ENCODE data around the gene HOXC4. TPM values are rescaled to one million over a fixed set of nuclear protein-coding genes. Genes with fewer than 3 reads are reported as not detected.
"Not testable (repeated sequence)": the region's sequence is repeated elsewhere in the genome, so short reads cannot be mapped to it uniquely, and the experiment has no call there.

Gene HOXC4
- total RNA-seq, 1 donor from 2014 or later = 1.3 TPM

GRCh38 chr12:54075974-54076373 lies 22.3 kb downstream of the HOXC4 start:
- no peaks in the 10 kb centered on the region for H3K27me3 ChIP-seq (ENCODE audit: control insufficient read depth, insufficient read depth, low read length)
- TF ChIP-seq CTCF (IDR thresholded peaks at IDR 0.05; ENCODE audit: insufficient read depth, low read length, poor library complexity, severe bottlenecking) = no peak
- H3K36me3 ChIP-seq (ENCODE audit: control insufficient read depth, insufficient read depth, low read length) = no peaks in the 10 kb centered on the region
- no peak overlapping the region for H3K4me3 ChIP-seq (ENCODE audit: low read depth, low read length)
- DNase-seq (ENCODE audit: low read depth) = no peak

GRCh38 chr12:54077843-54078242 lies 24.2 kb downstream of the HOXC4 start:
- not testable (repeated sequence) for DNase-seq (ENCODE audit: low read depth); H3K36me3 ChIP-seq (ENCODE audit: control insufficient read depth, insufficient read depth, low read length); H3K4me3 ChIP-seq (ENCODE audit: low read depth, low read length); H3K27me3 ChIP-seq (ENCODE audit: control insufficient read depth, insufficient read depth, low read length)

GRCh38 chr12:54079115-54079514 lies 25.5 kb downstream of the HOXC4 start:
- not testable (repeated sequence) for H3K36me3 ChIP-seq (ENCODE audit: control insufficient read depth, insufficient read depth, low read length); H3K27me3 ChIP-seq (ENCODE audit: control insufficient read depth, insufficient read depth, low read length); H3K4me3 ChIP-seq (ENCODE audit: low read depth, low read length); DNase-seq (ENCODE audit: low read depth)

- not testable (repeated sequence) for H3K36me3 ChIP-seq (ENCODE audit: control insufficient read depth, insufficient read depth, low read length); H3K27me3 ChIP-seq (ENCODE audit: control insufficient read depth, insufficient read depth, low read length); DNase-seq (ENCODE audit: low read depth); H3K4me3 ChIP-seq (ENCODE audit: low read depth, low read length)
Measured at GRCh38 chr12:54080008-54080924, 26.6 kb downstream of the HOXC4 start.

- peak; percentile 5 for DNase-seq (ENCODE audit: low read depth)
- H3K4me3 ChIP-seq (ENCODE audit: low read depth, low read length) = peak overlapping the region; percentile 7
- H3K36me3 ChIP-seq (ENCODE audit: control insufficient read depth, insufficient read depth, low read length); H3K27me3 ChIP-seq (ENCODE audit: control insufficient read depth, insufficient read depth, low read length): not testable (repeated sequence)
Measured at GRCh38 chr12:54081053-54081514, 27.4 kb downstream of the HOXC4 start.

GRCh38 chr12:54081581-54082396 lies 28.2 kb downstream of the HOXC4 start:
- not testable (repeated sequence) for H3K27me3 ChIP-seq (ENCODE audit: control insufficient read depth, insufficient read depth, low read length); H3K4me3 ChIP-seq (ENCODE audit: low read depth, low read length); H3K36me3 ChIP-seq (ENCODE audit: control insufficient read depth, insufficient read depth, low read length); DNase-seq (ENCODE audit: low read depth)

GRCh38 chr12:54082397-54082892 lies 28.8 kb downstream of the HOXC4 start:
- no peak for TF ChIP-seq CTCF (IDR thresholded peaks at IDR 0.05; ENCODE audit: insufficient read depth, low read length, poor library complexity, severe bottlenecking)
- no peak for DNase-seq (ENCODE audit: low read depth)
- no peak overlapping the region for H3K4me3 ChIP-seq (ENCODE audit: low read depth, low read length)
- no peaks in the 10 kb centered on the region for H3K36me3 ChIP-seq (ENCODE audit: control insufficient read depth, insufficient read depth, low read length)
- no peaks in the 10 kb centered on the region for H3K27me3 ChIP-seq (ENCODE audit: control insufficient read depth, insufficient read depth, low read length)

GRCh38 chr12:54088011-54088410 lies 34.4 kb downstream of the HOXC4 start:
- not testable (repeated sequence) for H3K4me3 ChIP-seq (ENCODE audit: low read depth, low read length); H3K36me3 ChIP-seq (ENCODE audit: control insufficient read depth, insufficient read depth, low read length); H3K27me3 ChIP-seq (ENCODE audit: control insufficient read depth, insufficient read depth, low read length); DNase-seq (ENCODE audit: low read depth)

GRCh38 chr12:54089465-54089864 lies 35.8 kb downstream of the HOXC4 start:
- H3K4me3 ChIP-seq (ENCODE audit: low read depth, low read length); H3K27me3 ChIP-seq (ENCODE audit: control insufficient read depth, insufficient read depth, low read length); H3K36me3 ChIP-seq (ENCODE audit: control insufficient read depth, insufficient read depth, low read length); DNase-seq (ENCODE audit: low read depth): not testable (repeated sequence)

GRCh38 chr12:54090312-54090711 lies 36.7 kb downstream of the HOXC4 start:
- peak overlapping the region; percentile 23 for H3K4me3 ChIP-seq (ENCODE audit: low read depth, low read length)
- H3K27me3 ChIP-seq (ENCODE audit: control insufficient read depth, insufficient read depth, low read length); H3K36me3 ChIP-seq (ENCODE audit: control insufficient read depth, insufficient read depth, low read length); DNase-seq (ENCODE audit: low read depth): not testable (repeated sequence)

- H3K27me3 ChIP-seq (ENCODE audit: control insufficient read depth, insufficient read depth, low read length); H3K4me3 ChIP-seq (ENCODE audit: low read depth, low read length); H3K36me3 ChIP-seq (ENCODE audit: control insufficient read depth, insufficient read depth, low read length); DNase-seq (ENCODE audit: low read depth): not testable (repeated sequence)
Measured at GRCh38 chr12:54092943-54093342, 39.3 kb downstream of the HOXC4 start.

GRCh38 chr12:54095928-54096327 lies 42.3 kb downstream of the HOXC4 start:
- DNase-seq (ENCODE audit: low read depth); H3K27me3 ChIP-seq (ENCODE audit: control insufficient read depth, insufficient read depth, low read length); H3K4me3 ChIP-seq (ENCODE audit: low read depth, low read length); H3K36me3 ChIP-seq (ENCODE audit: control insufficient read depth, insufficient read depth, low read length): not testable (repeated sequence)
